PFSK-1 (cell line): ENCODE data around the gene NR2F1.

Experiments used
- FOXP2 ChIP-seq: optimal IDR thresholded peaks from 2 replicates; pipeline ENCODE3; 2011; ENCODE audit warnings: borderline replicate concordance, control low read depth, inconsistent platforms; ENCODE audit not compliant: insufficient read depth; ENCODE audit errors: extremely low read length, extremely low read depth
- POLR2AphosphoS5 ChIP-seq: IDR thresholded peaks from 2 replicates; pipeline ENCODE4 v1.6.1; 2012; ENCODE audit warnings: low read depth, mild to moderate bottlenecking, control low read depth, low read length, moderate library complexity

GRCh38 chr5:93584596-93585040 lies 1.6 kb downstream of the NR2F1 start:
- TF ChIP-seq POLR2AphosphoS5 (no peak), FOXP2 (no peak)
